DND-41 (cell line): ENCODE measurements around the gene BBS12.

Source experiments
- ATAC-seq: fragments of 200-7000 bp; cut with Tn5 transposase; 3 replicates; pipeline ENCODE4 v1.9.1; 2021; ENCODE audit warnings: low read depth; ENCODE audit not compliant: insufficient read depth
- DNase-seq: peaks from one replicate; pipeline ENCODE4 v3.0.0-alpha.2; 2020
- H2AFZ ChIP-seq: 2 replicates; pipeline ENCODE4 v1.6.0; 2012; ENCODE audit warnings: low read depth, low read length
- H3K27ac ChIP-seq: 2 replicates; pipeline ENCODE4 v1.5.1; 2012; ENCODE audit warnings: low read length, inconsistent platforms
- H3K27me3 ChIP-seq: fragments of 200-600 bp; sonication (generic); 2 replicates; pipeline ENCODE4 v1.6.0; 2012; ENCODE audit warnings: low read length, mild to moderate bottlenecking, inconsistent platforms; ENCODE audit not compliant: insufficient read depth, poor library complexity
- H3K36me3 ChIP-seq: 2 replicates; pipeline ENCODE4 v1.5.1; 2012; ENCODE audit warnings: low read length, inconsistent platforms; ENCODE audit not compliant: insufficient read depth
- H3K4me1 ChIP-seq: 2 replicates; pipeline ENCODE4 v1.5.1; 2012; ENCODE audit warnings: mild to moderate bottlenecking, low read length; ENCODE audit not compliant: insufficient read depth
- H3K4me2 ChIP-seq: 2 replicates; pipeline ENCODE4 v1.6.0; 2012; ENCODE audit warnings: mild to moderate bottlenecking, moderate library complexity, low read length, inconsistent platforms; ENCODE audit not compliant: insufficient read depth
- H3K4me3 ChIP-seq, 2 experiments: fragments of 200-600 bp in 1 of 2; shearing (Covaris generic) in 1 of 2; 2 replicates each; pipeline ENCODE4 v1.5.1; 2012 to 2016; ENCODE audit warnings: inconsistent platforms in 2 of 2, low read length in 2 of 2, mild to moderate bottlenecking in 2 of 2, low read depth in 1 of 2, moderate library complexity in 1 of 2
- H3K79me2 ChIP-seq: 2 replicates; pipeline ENCODE4 v1.6.0; 2012; ENCODE audit warnings: low read length, inconsistent platforms; ENCODE audit not compliant: insufficient read depth
- H3K9ac ChIP-seq: 2 replicates; pipeline ENCODE4 v1.6.0; 2012; ENCODE audit warnings: low read depth, mild to moderate bottlenecking, inconsistent platforms, low read length, moderate library complexity
- H3K9me3 ChIP-seq: 2 replicates; pipeline ENCODE4 v1.5.1; 2012; ENCODE audit warnings: low read length, moderate library complexity, mild to moderate bottlenecking, inconsistent platforms; ENCODE audit not compliant: insufficient read depth, severe bottlenecking
- H4K20me1 ChIP-seq: 2 replicates; pipeline ENCODE4 v1.6.0; 2012; ENCODE audit warnings: low read length; ENCODE audit not compliant: insufficient read depth
- EZH2 ChIP-seq: IDR thresholded peaks from 3 replicates; pipeline ENCODE4 v1.6.1; 2012; ENCODE audit warnings: borderline replicate concordance, low read depth, mild to moderate bottlenecking, moderate library complexity, low read length, inconsistent platforms; ENCODE audit not compliant: severe bottlenecking
- TF ChIP-seq, protein P1 (sequence below): IDR thresholded peaks from 2 replicates; pipeline ENCODE4 v1.5.1; 2012; ENCODE audit warnings: borderline replicate concordance, low read length, moderate library complexity, mild to moderate bottlenecking; ENCODE audit not compliant: poor library complexity, severe bottlenecking; ENCODE audit errors: extremely low read depth

Gene BBS12

DNA sequence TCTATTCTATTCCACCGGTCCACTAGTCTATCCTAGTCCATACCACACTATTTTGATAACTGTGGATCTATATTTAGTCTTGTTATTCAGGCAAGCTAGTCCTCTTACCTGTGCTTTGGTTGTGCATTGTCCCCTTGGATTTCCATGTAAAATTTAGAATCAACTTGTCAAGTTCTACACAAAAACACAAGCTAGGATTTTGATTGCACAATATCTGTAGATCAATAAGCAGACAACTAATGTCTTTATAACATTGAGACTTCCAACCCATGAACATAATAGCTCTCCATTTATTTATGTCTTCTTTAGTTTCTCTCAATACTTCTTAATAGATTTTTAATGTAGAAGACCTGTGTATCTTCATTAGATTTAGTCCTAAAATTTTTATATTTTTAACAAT, 10.2 kb upstream of the BBS12 start:
- no peak for DNase-seq
- no peak overlapping the region for H3K4me2 ChIP-seq
- no peaks in the 10 kb centered on the region for H3K36me3 ChIP-seq
- H3K79me2 ChIP-seq, result no peaks in the 10 kb centered on the region
- H3K27me3 ChIP-seq, result no peaks in the 10 kb centered on the region
- no peaks in the 10 kb centered on the region for H3K4me1 ChIP-seq
- no peak for ATAC-seq
- H3K9ac ChIP-seq, result no peak overlapping the region
- no peak overlapping the region for H3K4me3 ChIP-seq
- TF ChIP-seq, protein P1, sequence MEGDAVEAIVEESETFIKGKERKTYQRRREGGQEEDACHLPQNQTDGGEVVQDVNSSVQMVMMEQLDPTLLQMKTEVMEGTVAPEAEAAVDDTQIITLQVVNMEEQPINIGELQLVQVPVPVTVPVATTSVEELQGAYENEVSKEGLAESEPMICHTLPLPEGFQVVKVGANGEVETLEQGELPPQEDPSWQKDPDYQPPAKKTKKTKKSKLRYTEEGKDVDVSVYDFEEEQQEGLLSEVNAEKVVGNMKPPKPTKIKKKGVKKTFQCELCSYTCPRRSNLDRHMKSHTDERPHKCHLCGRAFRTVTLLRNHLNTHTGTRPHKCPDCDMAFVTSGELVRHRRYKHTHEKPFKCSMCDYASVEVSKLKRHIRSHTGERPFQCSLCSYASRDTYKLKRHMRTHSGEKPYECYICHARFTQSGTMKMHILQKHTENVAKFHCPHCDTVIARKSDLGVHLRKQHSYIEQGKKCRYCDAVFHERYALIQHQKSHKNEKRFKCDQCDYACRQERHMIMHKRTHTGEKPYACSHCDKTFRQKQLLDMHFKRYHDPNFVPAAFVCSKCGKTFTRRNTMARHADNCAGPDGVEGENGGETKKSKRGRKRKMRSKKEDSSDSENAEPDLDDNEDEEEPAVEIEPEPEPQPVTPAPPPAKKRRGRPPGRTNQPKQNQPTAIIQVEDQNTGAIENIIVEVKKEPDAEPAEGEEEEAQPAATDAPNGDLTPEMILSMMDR, result no peak
- TF ChIP-seq EZH2, result no peak
- no peak overlapping the region for H3K27ac ChIP-seq
- H3K9me3 ChIP-seq, result no peaks in the 10 kb centered on the region
- no peaks in the 10 kb centered on the region for H4K20me1 ChIP-seq
- no peak overlapping the region for H2AFZ ChIP-seq

DNA sequence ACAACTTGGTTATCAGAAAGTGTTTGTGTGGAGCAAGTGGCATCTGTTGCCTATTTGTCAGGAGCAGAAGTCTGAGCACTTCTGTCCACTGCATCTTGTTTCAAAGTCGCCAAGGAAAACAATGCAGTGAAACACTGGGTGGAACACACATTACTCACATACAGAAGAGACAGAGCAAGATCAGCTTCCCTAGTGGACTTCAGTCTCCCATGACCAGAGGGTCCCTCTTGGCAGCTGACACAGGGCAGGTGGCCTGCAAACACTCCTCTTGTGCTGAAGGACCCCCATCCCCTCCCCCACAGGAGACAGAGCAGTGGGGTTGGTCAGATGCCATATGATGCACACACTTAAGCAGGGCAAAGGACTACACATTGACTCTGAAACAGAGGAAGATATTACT, 3.6 kb upstream of the BBS12 start:
- Histone ChIP-seq H3K36me3 (no peaks in the 10 kb centered on the region), H3K79me2 (no peaks in the 10 kb centered on the region), H3K4me3 (no peak overlapping the region), H3K9ac (no peak overlapping the region), H4K20me1 (no peaks in the 10 kb centered on the region), H3K9me3 (no peaks in the 10 kb centered on the region), H3K4me2 (no peak overlapping the region), H2AFZ (no peak overlapping the region), H3K27ac (no peak overlapping the region), H3K4me1 (peaks cover 19% of the 10 kb centered on the region), H3K27me3 (no peaks in the 10 kb centered on the region)
- ATAC-seq (no peak), DNase-seq (no peak)
- TF ChIP-seq, protein P1, result no peak
- TF ChIP-seq EZH2, result no peak

DNA sequence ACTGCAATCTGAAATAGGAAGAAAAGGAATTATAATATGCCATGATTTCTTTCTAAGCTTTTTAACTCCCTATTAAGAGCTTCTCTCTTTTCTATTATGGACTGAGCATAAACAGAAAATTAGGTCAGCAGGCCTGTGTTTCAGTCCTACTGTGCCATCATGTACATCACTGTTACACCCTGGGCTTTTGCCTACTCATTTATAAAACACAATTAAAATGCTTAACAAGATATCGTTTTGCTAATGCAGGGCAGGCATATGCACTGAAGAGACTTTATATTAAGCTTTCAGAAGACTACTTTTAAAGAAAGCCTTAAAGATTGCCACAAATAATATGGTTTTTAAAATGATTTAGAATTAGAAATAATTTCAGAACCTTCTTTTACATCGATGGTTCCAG, 828 bp upstream of the BBS12 start:
- peak overlapping the region; percentile 97 for H3K4me2 ChIP-seq
- peak overlapping the region; percentile 27; the same call in 1 of the 2 replicates for H3K9ac ChIP-seq
- H4K20me1 ChIP-seq, result no peaks in the 10 kb centered on the region
- DNase-seq, result no peak
- ATAC-seq, result no peak
- no peaks in the 10 kb centered on the region for H3K9me3 ChIP-seq
- no peaks in the 10 kb centered on the region for H3K79me2 ChIP-seq
- H3K36me3 ChIP-seq, result no peaks in the 10 kb centered on the region
- no peak for TF ChIP-seq EZH2
- TF ChIP-seq, protein P1, result no peak
- H3K27ac ChIP-seq, result no peak overlapping the region
- H3K27me3 ChIP-seq, result no peaks in the 10 kb centered on the region
- peak overlapping the region in 1 of 2 experiments; percentile 43; a peak in 1 of 4 replicates for H3K4me3 ChIP-seq
- peak overlapping the region; percentile 75 for H2AFZ ChIP-seq
- H3K4me1 ChIP-seq, result peaks cover 19% of the 10 kb centered on the region

DNA sequence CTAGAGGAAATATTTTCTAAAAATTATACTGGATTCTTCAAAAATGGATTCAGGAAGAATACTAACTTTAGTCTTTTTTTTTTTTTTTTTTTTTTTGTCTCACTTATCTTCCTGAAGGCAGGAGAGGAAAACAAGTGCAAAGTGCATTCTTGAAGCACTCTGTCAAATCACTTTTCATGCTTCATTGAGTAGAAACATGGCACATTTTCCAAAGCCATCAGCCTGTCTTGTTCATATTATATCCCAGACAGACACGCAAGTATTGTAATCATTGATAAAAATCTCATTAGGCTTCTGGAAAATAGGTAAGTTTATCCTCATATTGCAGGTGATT, 1.2 kb downstream of the BBS12 start:
- no peak overlapping the region for H2AFZ ChIP-seq
- ATAC-seq (no peak), DNase-seq (no peak)
- no peaks in the 10 kb centered on the region for H3K9me3 ChIP-seq
- H3K27me3 ChIP-seq, result no peaks in the 10 kb centered on the region
- peak overlapping the region; percentile 97; the same call in 1 of the 2 replicates for H3K4me2 ChIP-seq
- H3K4me1 ChIP-seq, result peaks cover 19% of the 10 kb centered on the region
- no peak overlapping the region for H3K27ac ChIP-seq
- H3K4me3 ChIP-seq, result no peak overlapping the region
- H3K79me2 ChIP-seq, result no peaks in the 10 kb centered on the region
- TF ChIP-seq, protein P1, result no peak
- no peak for TF ChIP-seq EZH2
- H3K9ac ChIP-seq, result no peak overlapping the region
- no peaks in the 10 kb centered on the region for H3K36me3 ChIP-seq
- no peaks in the 10 kb centered on the region for H4K20me1 ChIP-seq
